GM12874 (cell line): Measurements from ENCODE around the gene HERC2.

Experiments
- TF ChIP-seq, protein P1 (sequence below): IDR thresholded peaks from 2 replicates; pipeline ENCODE4 v1.5.1; 2011; ENCODE audit warnings: low read depth, mild to moderate bottlenecking, control low read depth, low read length, moderate library complexity; ENCODE audit not compliant: insufficient read depth

Gene HERC2

DNA sequence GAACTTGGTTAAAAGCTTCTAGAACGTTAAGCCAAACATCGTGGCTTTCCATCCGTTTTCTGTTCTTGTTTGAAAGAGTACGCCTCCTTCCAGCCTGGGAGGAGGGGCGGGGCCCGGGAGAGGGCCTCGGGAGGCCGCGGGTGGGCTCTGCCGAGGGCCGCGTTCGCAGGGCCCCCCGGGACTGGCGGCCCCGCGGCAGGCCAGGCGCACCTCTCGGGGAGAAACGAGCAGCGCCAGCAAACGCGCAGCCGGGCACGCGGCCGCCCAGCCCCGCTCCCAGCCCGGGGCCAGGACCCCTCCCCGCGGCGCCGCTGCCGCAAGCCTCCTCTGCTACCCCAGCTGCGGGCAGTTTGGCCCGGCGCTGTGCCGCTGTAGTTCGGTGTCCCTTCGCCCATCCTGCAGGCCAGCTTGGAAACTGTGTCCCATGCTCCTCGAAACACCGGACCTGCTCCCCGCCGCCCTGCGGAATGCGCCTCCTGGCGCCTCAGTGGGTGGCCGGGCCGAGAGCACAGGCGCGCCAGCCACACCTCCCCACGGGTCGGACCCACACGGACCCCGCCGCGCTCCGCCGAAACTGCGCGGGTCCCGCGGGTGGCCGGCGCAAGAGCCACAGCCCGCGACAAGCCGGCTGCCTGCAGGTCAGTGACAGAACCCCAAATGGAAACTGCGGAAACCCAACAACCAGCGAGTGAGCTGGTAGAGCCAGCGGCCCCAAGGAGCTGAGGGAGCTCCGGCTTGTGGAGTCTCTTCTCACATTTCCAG lies 225.1 kb downstream of the HERC2 start:
- TF ChIP-seq, protein P1, sequence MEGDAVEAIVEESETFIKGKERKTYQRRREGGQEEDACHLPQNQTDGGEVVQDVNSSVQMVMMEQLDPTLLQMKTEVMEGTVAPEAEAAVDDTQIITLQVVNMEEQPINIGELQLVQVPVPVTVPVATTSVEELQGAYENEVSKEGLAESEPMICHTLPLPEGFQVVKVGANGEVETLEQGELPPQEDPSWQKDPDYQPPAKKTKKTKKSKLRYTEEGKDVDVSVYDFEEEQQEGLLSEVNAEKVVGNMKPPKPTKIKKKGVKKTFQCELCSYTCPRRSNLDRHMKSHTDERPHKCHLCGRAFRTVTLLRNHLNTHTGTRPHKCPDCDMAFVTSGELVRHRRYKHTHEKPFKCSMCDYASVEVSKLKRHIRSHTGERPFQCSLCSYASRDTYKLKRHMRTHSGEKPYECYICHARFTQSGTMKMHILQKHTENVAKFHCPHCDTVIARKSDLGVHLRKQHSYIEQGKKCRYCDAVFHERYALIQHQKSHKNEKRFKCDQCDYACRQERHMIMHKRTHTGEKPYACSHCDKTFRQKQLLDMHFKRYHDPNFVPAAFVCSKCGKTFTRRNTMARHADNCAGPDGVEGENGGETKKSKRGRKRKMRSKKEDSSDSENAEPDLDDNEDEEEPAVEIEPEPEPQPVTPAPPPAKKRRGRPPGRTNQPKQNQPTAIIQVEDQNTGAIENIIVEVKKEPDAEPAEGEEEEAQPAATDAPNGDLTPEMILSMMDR = no peak

DNA sequence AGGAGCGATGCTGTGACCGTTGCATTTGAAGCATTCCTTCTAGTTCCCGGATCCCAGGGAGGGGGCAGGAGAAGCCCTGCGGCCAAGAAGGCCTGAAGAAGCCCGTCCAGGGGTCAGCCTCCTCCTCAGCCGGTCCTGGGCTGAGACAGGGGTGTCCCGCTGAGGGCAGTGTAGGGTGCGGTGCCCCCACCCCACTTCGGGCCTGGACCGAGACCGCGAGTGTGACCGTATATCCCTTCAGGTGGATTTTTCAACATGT lies 225.6 kb downstream of the HERC2 start:
- TF ChIP-seq, protein P1 = no peak

DNA sequence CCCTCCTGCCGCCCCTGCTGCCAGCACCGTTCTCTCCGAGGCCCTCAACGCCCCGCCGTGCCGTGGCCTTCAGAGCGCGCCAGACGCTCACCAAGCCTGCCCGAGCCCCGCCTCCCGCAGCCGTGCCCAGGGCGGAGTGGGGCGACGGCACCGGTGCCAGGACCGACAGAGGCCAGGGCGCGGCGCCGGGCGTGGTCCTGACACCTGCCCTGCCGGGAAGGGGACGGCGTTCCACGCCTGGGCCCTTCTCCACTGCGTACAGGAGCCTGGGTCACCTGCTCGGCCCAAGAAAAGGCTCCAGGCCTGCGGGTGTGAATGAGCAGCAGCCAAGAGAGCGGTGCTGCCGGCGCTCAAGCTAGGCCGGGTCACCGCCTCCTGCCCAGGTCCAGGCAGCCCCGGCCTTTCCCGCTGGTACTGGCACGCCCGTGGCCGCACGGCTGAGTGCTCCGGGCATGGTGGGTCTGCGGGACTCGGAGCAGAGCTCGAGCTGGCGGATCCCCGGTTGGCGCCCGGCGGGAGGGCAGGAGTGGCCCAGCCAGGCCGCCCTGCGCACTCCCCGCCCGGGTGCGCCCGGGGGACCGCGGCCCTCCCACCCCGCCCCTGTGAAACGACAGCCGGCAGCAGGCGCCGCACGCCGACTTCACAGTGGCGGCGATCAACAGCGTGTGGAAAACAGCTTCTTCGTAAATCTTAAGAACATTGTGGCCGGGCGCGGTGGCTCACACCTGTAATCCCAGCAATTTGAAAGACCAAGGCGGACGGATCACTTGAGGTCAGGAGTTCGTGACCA lies 227.1 kb downstream of the HERC2 start:
- TF ChIP-seq, protein P1 = no peak

DNA sequence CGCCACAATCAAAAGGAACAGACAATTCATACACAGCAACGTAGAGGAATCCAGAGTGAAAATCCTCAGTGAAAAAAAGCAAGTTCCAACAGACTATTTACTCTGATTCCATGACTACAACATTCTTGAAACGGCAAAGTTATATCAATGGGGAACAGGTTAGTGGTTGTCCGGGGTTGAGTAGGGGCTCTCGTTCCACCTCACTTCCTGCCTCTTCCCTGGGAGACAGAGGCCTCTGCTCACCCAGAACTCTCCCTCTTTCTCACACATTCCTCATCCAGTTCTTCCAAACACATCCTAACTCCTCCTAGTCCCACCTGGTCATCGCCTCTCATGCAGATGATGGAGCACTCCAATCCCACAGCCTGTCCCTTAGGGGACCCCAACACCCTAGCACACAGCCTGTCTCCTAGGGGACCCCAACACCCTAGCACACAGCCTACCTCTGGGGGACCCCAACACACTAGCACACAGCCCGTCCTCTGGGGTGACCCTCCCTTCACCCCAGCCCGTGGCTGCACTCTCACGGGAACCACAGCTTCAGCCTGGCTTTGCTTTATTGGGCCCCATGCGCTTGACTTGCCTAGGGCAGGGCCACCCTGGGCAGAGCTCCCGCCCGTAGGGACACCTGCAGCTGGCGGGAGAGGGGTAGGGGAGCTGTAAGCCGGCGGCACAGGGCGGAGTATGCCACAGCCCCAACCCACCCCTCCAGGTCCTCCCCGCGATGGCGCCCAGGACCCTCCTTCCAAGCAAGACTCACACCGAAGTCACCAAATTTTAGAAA lies 228.0 kb downstream of the HERC2 start:
- TF ChIP-seq, protein P1 = no peak

DNA sequence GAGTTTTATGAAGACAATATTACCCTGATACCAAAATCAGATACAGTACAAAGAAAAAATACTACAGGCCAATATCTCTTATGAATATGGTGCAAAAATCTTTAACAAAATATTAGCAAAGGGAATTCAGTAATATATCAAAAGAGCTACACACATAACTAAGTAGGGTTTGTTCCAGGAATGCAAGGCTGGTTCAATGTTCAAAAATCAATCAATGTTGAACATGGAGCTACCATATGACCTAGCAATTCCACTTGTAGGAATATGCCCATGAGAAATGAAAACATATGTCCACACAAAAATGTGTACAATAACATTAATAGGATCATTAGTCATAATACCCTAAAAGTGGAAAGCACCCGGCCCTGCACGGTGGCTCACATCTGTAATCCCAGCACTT lies 230.7 kb downstream of the HERC2 start:
- TF ChIP-seq, protein P1 = no peak

DNA sequence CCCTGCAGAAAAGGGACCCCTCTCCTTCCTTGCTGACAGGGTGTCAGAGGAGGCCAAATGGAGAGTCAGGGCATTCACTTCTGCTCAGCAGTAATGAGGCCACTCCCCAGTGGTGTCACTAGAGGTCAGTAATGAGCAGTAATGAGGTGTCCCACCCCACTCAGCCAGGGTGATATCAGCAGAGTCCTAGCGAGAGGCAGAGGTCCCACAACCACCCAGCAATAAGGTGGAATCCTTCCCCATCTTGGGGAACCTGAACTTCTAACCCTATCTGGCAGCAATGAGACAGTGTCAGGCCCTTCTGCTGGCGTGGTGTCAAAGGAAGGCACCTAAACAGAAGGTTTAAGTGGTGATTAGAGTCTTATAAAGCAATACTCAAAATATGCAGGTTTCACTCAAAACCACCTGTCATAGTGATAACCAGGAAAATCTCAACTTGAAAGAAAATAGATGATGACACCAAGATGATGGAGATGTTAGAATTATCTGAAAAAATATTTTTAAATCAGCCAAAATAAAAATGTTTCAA lies 235.7 kb downstream of the HERC2 start:
- TF ChIP-seq, protein P1 = peak; percentile 75
